Right lobe of liver (tissue), 4 donors: ENCODE measurements around the gene PRKAR1B.

ENCODE experiments used
- CTCF ChIP-seq, 4 donors: fragments of 200-600 bp in 3 of 4; fragments of 450-650 bp in 1 of 4; IDR thresholded peaks; one replicate each; pipeline versions ENCODE4 v1.5.1 to v1.8.0; 2016 to 2022; ENCODE audit warnings: antibody characterized with exemption in 4 of 4, mild to moderate bottlenecking in 2 of 4
- POLR2A ChIP-seq: fragments of 450-650 bp; IDR thresholded peaks from one replicate; pipeline ENCODE4 v1.6.1; 2017; ENCODE audit warnings: antibody characterized with exemption, mild to moderate bottlenecking
- donor health status: DM: no; HTN: no; CAD: no.
- donor health status: DM: no; HTN: no; CAD: no.
- donor health status: DM: no; HTN: yes; CAD: no.

GRCh38 chr7:623464-623863, 103.6 kb downstream of the PRKAR1B start:
- TF ChIP-seq CTCF (IDR thresholded peaks at IDR 0.05), result no peak
- TF ChIP-seq POLR2A, result no peak
